Prostate gland (tissue), 2 donors: ENCODE results near the gene DDX11.
"Not testable (repeated sequence)": the region's sequence is repeated elsewhere in the genome, so short reads cannot be mapped to it uniquely, and the experiment has no call there.

Experiments used
- POLR2A ChIP-seq: fragments of 450-650 bp; IDR thresholded peaks from one replicate; pipeline ENCODE4 v1.6.1; 2016; ENCODE audit warnings: antibody characterized with exemption, mild to moderate bottlenecking
- POLR2AphosphoS5 ChIP-seq: sonication (generic); formaldehyde crosslinking; IDR thresholded peaks from one replicate; pipeline ENCODE4 v1.6.1; 2017; ENCODE audit warnings: antibody characterized with exemption
- TF ChIP-seq, protein P1 (sequence below), 4 experiments: fragments of 200-600 bp in 2 of 4; fragments of 450-650 bp in 2 of 4; sonication (generic) in 2 of 4; IDR thresholded peaks; 1 replicate in 3 of 4; 2 replicates in 1 of 4; pipeline ENCODE4 v1.5.1; 2016 to 2019; ENCODE audit warnings: antibody characterized with exemption in 4 of 4, mild to moderate bottlenecking in 2 of 4, moderate library complexity in 2 of 4

DNA sequence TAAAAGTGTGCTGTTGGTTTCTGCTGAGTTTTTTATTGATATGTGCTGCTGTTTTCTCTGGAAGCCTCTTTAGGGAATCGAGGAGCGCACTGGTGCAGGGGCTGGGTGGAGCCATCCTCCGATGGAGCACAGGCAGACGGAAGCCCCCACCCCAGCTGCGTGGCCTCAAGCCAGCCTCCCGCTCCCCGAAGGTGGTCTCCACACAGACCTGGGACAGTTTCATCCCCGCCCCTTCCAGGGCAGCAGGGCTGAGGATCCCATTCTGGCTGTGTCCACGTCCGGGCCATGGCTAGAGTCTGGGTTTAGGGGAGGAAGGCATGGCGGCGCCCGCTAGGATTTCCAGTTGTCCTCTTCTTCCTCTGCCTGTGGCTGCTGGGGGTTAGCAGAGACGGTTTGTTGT lies 31.1 kb downstream of the DDX11 start:
- TF ChIP-seq, protein P1, sequence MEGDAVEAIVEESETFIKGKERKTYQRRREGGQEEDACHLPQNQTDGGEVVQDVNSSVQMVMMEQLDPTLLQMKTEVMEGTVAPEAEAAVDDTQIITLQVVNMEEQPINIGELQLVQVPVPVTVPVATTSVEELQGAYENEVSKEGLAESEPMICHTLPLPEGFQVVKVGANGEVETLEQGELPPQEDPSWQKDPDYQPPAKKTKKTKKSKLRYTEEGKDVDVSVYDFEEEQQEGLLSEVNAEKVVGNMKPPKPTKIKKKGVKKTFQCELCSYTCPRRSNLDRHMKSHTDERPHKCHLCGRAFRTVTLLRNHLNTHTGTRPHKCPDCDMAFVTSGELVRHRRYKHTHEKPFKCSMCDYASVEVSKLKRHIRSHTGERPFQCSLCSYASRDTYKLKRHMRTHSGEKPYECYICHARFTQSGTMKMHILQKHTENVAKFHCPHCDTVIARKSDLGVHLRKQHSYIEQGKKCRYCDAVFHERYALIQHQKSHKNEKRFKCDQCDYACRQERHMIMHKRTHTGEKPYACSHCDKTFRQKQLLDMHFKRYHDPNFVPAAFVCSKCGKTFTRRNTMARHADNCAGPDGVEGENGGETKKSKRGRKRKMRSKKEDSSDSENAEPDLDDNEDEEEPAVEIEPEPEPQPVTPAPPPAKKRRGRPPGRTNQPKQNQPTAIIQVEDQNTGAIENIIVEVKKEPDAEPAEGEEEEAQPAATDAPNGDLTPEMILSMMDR (IDR thresholded peaks at IDR 0.05), result not testable (repeated sequence)
- TF ChIP-seq POLR2A, POLR2AphosphoS5: not testable (repeated sequence)
